ENCODE data around the gene NR2C1. TPM values are rescaled to one million over a fixed set of nuclear protein-coding genes. Genes with fewer than 3 reads are reported as not detected.

The NR2C1 gene
- total RNA-seq, 1 donor from 2014 or later: 44.3 TPM

DNA sequence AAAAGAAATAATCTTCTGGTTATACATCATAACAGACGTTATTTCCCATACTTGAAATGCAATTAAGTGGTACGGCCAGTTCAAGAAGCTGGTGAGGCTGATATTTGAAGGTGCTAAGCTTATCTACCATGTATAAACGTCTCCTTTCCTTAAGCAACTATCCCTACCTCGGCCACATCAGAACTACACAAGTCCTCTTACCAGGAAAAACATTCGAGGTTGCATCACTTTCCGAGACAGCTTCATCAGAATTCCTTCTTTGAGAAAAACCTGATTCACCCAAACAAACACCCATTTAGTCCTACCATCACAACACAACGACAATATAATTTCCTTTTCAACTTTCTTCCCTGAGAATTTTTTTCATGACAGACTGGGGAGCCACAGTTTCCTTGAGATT is 33.9 kb upstream of the NR2C1 start:
- Histone ChIP-seq H3K4me2 (ENCODE audit: low read length) (no peak overlapping the region), H3K4me3 (ENCODE audit: insufficient read depth, low read depth, low read length) (no peak overlapping the region), H3K79me2 (ENCODE audit: insufficient read depth, low read length) (no peaks in the 10 kb centered on the region), H3K4me1 (ENCODE audit: insufficient read depth, low read length) (peaks cover 17% of the 10 kb centered on the region), H3K9me3 (ENCODE audit: insufficient read depth, low read depth, low read length) (no peaks in the 10 kb centered on the region), H3K36me3 (ENCODE audit: insufficient read depth, low read length) (no peaks in the 10 kb centered on the region), H3K27me3 (ENCODE audit: insufficient read depth, low read length) (no peaks in the 10 kb centered on the region), H4K20me1 (ENCODE audit: insufficient read depth, low read length) (no peaks in the 10 kb centered on the region), H3K27ac (ENCODE audit: low read depth, low read length) (no peak overlapping the region), H2AFZ (ENCODE audit: low read depth, low read length) (no peak overlapping the region), H3K9ac (ENCODE audit: low read length) (no peak overlapping the region)
- no peak for FAIRE-seq
- peaks cover 18% of the 10 kb centered on the region for H3K36me3 Mint-ChIP-seq (ENCODE audit: low read depth, unreplicated experiment)
- peaks cover 9% of the 10 kb centered on the region for H3K4me1 Mint-ChIP-seq (ENCODE audit: low read depth, unreplicated experiment)
- H3K27me3 Mint-ChIP-seq (ENCODE audit: low read depth, unreplicated experiment): no peaks in the 10 kb centered on the region
- H3K27ac Mint-ChIP-seq (ENCODE audit: unreplicated experiment): no peak overlapping the region
- DNase-seq (ENCODE audit: low read depth): no peak
- H3K9me3 Mint-ChIP-seq (ENCODE audit: unreplicated experiment): peaks cover 2% of the 10 kb centered on the region
- H3K4me3 Mint-ChIP-seq (ENCODE audit: unreplicated experiment): no peak overlapping the region
- TF ChIP-seq EZH2 (IDR thresholded peaks at IDR 0.05; ENCODE audit: insufficient read depth, low read length): no peak
- TF ChIP-seq, protein P1, sequence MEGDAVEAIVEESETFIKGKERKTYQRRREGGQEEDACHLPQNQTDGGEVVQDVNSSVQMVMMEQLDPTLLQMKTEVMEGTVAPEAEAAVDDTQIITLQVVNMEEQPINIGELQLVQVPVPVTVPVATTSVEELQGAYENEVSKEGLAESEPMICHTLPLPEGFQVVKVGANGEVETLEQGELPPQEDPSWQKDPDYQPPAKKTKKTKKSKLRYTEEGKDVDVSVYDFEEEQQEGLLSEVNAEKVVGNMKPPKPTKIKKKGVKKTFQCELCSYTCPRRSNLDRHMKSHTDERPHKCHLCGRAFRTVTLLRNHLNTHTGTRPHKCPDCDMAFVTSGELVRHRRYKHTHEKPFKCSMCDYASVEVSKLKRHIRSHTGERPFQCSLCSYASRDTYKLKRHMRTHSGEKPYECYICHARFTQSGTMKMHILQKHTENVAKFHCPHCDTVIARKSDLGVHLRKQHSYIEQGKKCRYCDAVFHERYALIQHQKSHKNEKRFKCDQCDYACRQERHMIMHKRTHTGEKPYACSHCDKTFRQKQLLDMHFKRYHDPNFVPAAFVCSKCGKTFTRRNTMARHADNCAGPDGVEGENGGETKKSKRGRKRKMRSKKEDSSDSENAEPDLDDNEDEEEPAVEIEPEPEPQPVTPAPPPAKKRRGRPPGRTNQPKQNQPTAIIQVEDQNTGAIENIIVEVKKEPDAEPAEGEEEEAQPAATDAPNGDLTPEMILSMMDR (IDR thresholded peaks at IDR 0.05; ENCODE audit: insufficient read depth, low read depth, low read length): no peak

DNA sequence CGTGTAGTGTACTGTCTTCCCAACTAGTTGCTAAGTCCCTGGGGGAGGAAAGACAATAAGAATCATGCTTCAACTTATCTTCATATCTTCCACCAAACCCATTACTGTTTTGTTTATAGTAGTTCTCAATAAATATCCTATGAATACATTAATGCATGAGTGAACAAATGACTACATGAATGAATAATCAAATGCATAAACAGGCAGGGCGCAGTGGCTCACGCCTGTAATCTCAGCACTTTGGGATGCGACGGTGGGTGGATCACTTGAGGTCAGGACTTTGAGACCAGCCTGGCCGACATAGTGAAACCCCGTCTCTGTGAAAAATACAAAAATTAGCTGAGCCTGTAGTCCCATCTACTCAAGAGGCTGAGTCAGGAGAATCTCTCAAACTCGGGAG is 32.1 kb upstream of the NR2C1 start:
- Histone ChIP-seq H3K4me2 (ENCODE audit: low read length) (no peak overlapping the region), H3K27ac (ENCODE audit: low read depth, low read length) (no peak overlapping the region), H3K9me3 (ENCODE audit: insufficient read depth, low read depth, low read length) (no peaks in the 10 kb centered on the region), H3K4me3 (ENCODE audit: insufficient read depth, low read depth, low read length) (no peak overlapping the region), H3K4me1 (ENCODE audit: insufficient read depth, low read length) (peaks cover 17% of the 10 kb centered on the region), H3K9ac (ENCODE audit: low read length) (no peak overlapping the region), H3K27me3 (ENCODE audit: insufficient read depth, low read length) (no peaks in the 10 kb centered on the region), H2AFZ (ENCODE audit: low read depth, low read length) (no peak overlapping the region), H4K20me1 (ENCODE audit: insufficient read depth, low read length) (no peaks in the 10 kb centered on the region), H3K36me3 (ENCODE audit: insufficient read depth, low read length) (no peaks in the 10 kb centered on the region), H3K79me2 (ENCODE audit: insufficient read depth, low read length) (no peaks in the 10 kb centered on the region)
- TF ChIP-seq, protein P1 (IDR thresholded peaks at IDR 0.05; ENCODE audit: insufficient read depth, low read depth, low read length): no peak
- TF ChIP-seq EZH2 (IDR thresholded peaks at IDR 0.05; ENCODE audit: insufficient read depth, low read length): no peak
- H3K9me3 Mint-ChIP-seq (ENCODE audit: unreplicated experiment): peaks cover 2% of the 10 kb centered on the region
- H3K4me3 Mint-ChIP-seq (ENCODE audit: unreplicated experiment): no peak overlapping the region
- DNase-seq (ENCODE audit: low read depth) (no peak), FAIRE-seq (no peak)
- no peak overlapping the region for H3K27ac Mint-ChIP-seq (ENCODE audit: unreplicated experiment)
- H3K36me3 Mint-ChIP-seq (ENCODE audit: low read depth, unreplicated experiment): peaks cover 15% of the 10 kb centered on the region
- H3K4me1 Mint-ChIP-seq (ENCODE audit: low read depth, unreplicated experiment): peaks cover 9% of the 10 kb centered on the region
- H3K27me3 Mint-ChIP-seq (ENCODE audit: low read depth, unreplicated experiment): no peaks in the 10 kb centered on the region

DNA sequence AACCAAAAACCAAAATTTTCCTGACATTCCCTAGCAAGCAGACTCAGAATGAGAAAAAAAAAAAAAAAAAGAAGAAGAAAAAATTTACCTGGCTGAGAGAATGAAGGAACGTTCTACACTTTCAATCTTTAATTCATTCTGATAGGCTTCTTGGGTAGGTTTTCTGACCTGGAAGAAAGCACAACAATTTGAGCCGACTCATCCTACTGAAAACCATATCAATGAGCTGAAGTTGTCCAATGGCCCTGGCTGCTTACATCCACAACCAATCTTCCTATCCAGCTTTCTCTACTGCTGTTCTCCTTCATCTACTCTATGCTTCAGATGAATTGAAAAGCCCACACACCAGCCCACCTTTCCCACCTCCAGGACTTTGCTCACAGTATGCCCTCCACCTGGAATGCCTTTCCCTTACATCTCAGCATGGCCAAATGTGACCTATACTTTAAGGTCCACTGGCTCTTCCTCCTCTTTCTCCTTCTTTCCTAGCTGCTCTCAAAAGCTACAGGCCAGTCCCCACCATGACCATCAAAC is 31.6 kb upstream of the NR2C1 start:
- H3K9me3 Mint-ChIP-seq (ENCODE audit: unreplicated experiment): peaks cover 2% of the 10 kb centered on the region
- H3K27ac ChIP-seq (ENCODE audit: low read depth, low read length): no peak overlapping the region
- peaks cover 18% of the 10 kb centered on the region for H3K36me3 Mint-ChIP-seq (ENCODE audit: low read depth, unreplicated experiment)
- no peaks in the 10 kb centered on the region for H3K9me3 ChIP-seq (ENCODE audit: insufficient read depth, low read depth, low read length)
- no peak overlapping the region for H2AFZ ChIP-seq (ENCODE audit: low read depth, low read length)
- H3K27me3 ChIP-seq (ENCODE audit: insufficient read depth, low read length): no peaks in the 10 kb centered on the region
- H3K36me3 ChIP-seq (ENCODE audit: insufficient read depth, low read length): no peaks in the 10 kb centered on the region
- peaks cover 9% of the 10 kb centered on the region for H3K4me1 Mint-ChIP-seq (ENCODE audit: low read depth, unreplicated experiment)
- no peak overlapping the region for H3K4me3 Mint-ChIP-seq (ENCODE audit: unreplicated experiment)
- FAIRE-seq (no peak), DNase-seq (ENCODE audit: low read depth) (no peak)
- no peaks in the 10 kb centered on the region for H3K79me2 ChIP-seq (ENCODE audit: insufficient read depth, low read length)
- no peak overlapping the region for H3K4me3 ChIP-seq (ENCODE audit: insufficient read depth, low read depth, low read length)
- no peak overlapping the region for H3K27ac Mint-ChIP-seq (ENCODE audit: unreplicated experiment)
- TF ChIP-seq, protein P1 (IDR thresholded peaks at IDR 0.05; ENCODE audit: insufficient read depth, low read depth, low read length): no peak
- no peak for TF ChIP-seq EZH2 (IDR thresholded peaks at IDR 0.05; ENCODE audit: insufficient read depth, low read length)
- H3K4me1 ChIP-seq (ENCODE audit: insufficient read depth, low read length): peaks cover 17% of the 10 kb centered on the region
- no peaks in the 10 kb centered on the region for H4K20me1 ChIP-seq (ENCODE audit: insufficient read depth, low read length)
- no peaks in the 10 kb centered on the region for H3K27me3 Mint-ChIP-seq (ENCODE audit: low read depth, unreplicated experiment)
- no peak overlapping the region for H3K9ac ChIP-seq (ENCODE audit: low read length)
- no peak overlapping the region for H3K4me2 ChIP-seq (ENCODE audit: low read length)

Data from astrocyte (in vitro differentiated cells and primary cell).